OCI-M1 (cell line): ENCODE measurements around the gene LYSMD4.

Experiments used
- DNase-seq: peaks from one replicate; lab custom pipeline; 2025; lab: John Stamatoyannopoulos, UW

Gene LYSMD4

DNA sequence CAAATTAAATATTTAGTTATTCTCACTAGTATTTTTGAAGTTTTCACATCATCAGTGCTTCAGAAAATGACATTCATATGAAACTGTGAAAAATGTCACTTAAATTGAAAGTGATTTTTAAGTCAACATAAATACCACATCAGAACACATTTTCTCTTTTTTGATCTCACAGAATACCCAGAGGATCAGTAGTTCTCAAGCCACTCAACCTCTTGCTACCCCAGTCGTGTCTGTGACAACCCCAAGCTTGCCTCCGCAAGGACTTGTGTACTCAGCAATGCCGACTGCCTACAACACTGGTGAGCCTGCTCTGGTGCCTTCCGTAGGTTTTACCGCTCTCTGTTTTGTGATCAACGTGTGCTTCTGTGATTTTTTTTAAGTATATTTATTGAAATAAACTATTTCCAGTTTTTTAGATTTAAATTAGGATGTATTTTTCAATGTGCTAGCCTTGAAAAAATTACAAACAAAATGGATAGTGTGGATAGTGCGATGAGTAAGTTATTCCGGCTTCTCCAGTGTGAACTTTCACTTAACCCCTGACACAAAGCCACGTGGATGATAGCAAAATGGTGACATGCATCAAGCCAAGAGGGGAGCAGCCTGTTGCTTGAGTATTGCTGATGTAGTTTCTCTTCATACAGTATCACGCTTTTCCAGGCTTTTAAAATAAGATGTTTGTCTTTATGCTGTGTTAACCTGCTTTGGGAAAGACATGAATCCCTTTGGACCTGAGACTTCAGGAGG lies 26.5 kb downstream of the LYSMD4 start:
- no peak for DNase-seq

DNA sequence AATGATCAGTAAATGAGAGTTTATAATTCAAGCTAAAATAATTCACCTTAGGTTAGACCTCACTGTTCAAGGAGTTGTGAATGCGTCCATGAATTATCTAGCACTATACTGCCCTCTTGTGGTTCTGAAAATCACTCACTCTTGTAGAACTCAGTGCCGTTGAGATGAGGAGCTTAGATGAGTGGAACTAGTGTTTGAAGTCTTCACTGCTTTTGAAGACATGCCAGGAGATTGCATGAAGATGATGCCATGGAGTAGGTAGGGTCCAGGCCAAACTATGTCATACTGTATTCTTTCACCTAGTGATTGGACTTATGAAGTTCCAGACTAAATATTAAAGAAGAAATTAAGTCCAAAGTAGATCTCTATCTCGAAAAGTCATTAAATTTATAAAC lies 28.8 kb downstream of the LYSMD4 start:
- DNase-seq = peak; percentile 94

DNA sequence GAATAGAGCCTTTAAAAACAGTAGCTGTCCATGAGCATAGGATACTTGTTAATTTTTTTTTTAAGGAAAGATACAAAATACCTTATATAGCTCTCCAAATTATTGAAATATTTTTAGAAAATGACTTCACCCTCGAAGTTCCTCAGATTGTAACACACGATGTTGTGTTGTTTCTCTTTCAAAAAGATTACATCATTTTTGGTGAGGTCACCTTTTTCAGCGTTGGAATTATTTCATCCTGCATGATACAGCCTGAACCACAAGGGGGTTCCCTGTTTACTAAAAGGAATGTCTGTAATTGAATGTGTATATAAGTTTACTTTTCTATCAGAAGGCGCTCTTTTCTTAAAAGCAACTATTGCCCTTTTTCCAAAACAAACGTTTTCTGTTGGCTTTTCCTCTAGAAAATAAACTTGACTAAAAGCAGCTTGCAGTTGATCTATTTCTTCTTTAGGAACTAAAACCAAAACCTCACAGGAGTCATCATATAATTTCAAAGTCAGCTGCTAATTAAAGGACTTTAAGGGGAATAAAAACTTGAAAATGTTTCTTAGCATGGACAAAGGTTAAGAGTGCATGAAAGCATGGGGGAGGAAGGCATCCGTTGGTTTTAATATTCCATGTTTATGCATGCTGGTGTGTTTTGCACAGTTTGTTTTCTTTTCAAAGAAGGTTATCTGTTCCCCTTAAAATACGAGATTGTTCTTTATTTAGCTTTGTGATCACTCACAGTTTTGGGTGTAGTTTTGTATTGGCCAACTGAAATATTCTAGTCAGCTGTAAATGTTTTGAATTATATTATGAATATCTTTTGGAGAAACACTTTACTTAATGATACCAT lies 29.4 kb downstream of the LYSMD4 start:
- peak; percentile 95 for DNase-seq

DNA sequence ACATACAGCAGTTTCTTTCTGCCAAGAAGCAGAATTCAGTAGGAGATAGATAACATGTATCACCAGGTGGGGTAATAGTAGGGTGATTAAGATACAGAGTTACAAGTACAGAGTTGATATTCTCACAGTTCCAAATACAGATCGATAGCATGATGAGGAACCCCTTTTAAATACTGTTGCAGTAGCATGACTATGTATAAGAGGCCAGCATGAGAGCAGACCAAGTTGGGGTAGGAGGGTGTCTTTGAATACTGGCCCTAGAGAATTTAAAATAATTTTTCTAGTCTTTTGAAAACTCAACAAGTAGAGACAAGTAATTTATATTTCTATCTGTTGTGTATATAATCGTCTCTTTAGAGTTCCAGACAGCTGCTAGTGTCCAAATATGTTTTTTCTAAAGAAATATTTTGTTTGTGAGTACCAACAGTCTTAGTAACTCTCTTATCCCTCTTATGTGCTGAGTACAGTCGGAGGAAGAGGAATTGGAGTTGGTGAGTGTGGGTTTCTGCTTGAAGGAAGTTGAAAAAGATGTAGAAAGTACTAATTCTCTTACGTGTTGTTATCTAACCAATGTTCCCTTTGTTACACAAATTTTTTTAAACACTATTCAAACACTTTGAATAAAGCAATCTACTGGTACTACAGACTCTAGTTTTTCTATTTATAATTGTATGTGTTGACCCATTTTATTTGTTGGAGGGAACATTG lies 30.2 kb downstream of the LYSMD4 start:
- peak; percentile 83 for DNase-seq

DNA sequence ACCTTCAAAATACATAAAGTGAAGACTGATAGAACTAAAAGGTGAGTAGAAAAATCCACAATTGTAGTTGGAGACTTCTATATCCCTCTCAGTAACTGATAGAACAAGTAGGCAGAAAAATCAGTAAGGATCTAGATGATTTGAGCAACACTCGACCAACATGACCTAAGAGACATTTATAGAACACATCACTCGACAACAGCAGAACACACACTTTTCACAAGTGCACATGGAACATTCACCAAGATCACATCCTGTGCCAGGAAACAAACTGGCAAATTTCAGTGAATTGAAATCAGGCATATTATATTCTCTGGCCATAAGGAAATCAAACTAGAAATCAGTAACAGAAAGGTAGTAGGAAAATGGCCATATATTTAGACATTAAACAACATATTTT lies 37.1 kb downstream of the LYSMD4 start:
- DNase-seq = no peak

DNA sequence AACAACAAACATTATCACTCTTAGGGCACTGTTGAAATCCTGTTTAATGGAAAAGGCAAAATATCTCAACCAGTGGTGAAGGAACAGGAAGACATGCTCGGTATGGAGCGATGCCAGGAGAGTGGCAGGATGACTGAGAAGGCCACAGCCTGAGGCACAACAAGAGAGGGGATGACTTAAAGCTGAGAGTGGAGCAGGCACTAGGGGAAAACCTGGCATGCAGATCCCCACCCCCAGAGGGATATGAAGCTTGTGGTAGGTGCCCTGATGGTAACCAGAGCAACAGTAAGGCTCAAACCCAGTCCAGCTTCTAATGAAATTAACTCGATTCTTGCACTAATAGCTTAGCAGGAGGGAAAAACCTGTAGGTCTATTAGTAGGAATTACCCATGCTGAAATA lies 40.4 kb downstream of the LYSMD4 start:
- no peak for DNase-seq

DNA sequence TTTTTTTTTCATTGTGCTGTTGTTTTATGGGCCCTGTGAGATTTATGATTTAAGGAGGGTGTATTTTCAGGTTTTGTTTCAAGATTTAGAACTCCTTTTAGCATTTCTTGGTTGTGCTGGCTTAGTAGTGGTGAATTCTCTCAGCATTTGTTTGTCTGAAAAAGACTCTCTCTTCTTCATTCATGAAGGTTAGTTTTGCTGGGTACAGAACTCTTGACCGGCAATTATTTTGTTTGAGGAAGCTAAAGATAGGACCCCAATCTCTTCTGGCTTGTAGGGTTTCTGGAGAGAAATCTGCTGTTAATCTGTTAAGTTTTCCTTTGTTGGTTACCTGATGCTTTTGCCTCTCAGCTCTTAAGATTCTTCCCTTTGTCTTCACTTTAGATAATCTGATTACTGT lies 46.9 kb downstream of the LYSMD4 start:
- no peak for DNase-seq

DNA sequence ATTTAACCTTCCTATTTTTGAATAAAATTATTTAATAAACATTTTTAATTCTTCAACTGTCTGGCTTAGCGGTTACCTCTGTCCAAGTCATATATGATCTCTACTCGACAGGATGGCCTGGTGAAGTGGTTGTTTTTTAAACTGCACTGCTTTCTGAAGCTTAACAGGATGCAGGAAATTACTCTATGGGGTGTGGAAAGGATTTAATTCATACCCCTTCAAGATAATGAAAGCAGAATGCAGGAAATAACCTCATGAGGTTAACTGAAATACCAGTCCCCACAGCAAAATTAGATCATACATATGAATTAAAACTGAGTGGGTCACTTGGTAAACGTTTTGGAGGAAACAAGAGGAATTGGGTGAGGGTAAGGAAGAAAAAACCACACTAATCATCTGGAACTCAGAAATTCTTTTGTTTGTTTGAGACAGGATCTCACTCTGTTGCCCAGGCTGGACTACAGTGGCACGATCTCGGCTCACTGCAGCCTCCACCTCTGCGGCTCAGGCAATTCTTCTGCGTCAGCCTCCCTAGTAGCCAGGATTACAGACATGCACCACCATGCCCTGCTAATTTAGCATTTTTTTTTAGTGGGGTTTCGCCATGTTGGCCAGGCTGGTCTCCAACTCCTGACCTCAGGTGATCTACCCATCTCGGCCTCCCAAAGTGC lies 50.1 kb downstream of the LYSMD4 start:
- DNase-seq = no peak

DNA sequence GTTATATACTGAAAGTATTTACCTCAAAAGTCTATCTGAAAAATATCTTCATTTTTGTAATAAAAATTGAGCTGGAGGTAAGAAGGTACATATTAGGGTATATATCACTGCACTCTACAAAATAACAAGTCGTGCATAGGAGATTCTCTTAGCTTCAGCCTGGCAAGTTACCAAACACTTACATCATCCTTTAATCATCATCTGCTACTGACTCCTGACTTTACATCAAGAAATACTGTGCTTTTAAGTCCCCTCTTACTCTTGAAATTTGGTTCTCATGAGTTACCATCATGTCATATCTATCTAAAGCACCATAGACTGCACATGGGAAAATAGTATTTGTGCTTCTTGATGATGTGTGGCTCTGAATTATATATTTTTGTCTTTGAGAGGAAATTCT lies 50.8 kb downstream of the LYSMD4 start:
- DNase-seq = peak; percentile 26

DNA sequence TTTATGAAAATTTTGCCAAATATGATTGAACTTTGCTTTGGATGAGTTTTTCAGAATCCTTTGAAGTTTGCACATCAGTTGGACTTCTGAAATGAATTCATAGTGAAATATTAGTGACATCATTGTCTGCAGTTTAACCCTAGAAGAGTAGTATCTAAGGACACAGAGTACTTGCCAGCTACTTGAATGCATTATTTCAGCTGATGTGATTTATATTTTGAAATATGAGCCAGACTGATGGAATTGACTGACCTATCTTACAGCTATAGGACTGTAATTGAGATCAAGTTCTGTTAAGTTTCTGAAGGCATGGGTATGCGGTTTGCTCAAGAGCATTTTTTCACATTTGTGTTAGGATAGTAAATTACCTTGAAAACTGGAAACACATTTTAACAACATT lies 51.2 kb downstream of the LYSMD4 start:
- DNase-seq = no peak

DNA sequence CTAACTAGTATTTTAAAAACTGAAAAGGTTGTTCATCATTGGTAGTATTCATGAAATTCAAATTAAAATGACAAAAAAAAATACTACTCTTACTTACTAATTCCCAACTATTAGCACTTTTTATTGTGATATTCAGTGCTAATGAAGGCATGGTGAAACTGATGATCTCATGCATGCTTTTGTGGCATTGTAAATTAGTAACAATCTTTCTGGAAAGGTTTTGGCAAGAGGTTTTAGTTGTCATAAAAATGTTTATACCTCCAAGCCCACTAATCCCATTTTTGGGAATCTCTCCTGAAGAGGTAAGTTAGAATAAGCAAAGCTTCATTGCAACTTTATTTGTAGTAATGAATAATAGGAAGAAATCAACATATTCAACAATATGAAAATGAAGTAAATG lies 53.0 kb downstream of the LYSMD4 start:
- no peak for DNase-seq

DNA sequence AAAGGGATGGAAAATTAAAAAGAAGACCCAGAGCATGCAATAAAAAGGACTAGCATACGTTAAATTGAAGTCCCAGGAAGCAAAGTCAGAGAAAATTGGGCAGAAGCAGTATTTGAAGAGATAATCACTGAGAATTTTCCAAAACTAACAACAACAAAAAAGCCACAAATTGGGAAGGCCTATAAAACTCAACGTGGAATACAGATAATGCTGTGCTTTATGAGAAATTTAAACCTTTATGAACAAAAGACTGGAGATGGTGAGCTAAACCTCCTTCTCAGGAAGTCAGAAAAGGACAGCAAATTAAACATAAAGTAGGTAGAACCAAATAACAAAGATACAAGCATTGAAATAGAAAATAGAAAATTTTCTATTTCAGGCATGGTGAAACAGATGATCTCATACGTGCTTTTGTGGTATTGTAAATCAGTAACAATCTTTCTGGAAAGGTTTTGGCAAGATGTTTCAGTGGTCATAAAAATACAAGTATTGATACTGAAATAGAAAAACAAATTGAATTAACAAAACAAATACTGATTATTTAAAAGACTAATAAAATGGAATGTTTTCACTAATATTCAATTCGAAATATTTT lies 55.6 kb downstream of the LYSMD4 start:
- DNase-seq = no peak
